K562 (cell line): ENCODE data around the gene ZBTB20. TPM values are rescaled to one million over a fixed set of nuclear protein-coding genes. Genes with fewer than 3 reads are reported as not detected.

Experiments used
- C11orf30 ChIP-seq: fragments of 450-650 bp; IDR thresholded peaks from 2 replicates; pipeline ENCODE4 v1.6.1; 2016; ENCODE audit warnings: low read depth, mild to moderate bottlenecking
- CLOCK ChIP-seq: fragments of 250-450 bp; sonication (Bioruptor Pico); IDR thresholded peaks from 2 replicates; pipeline ENCODE4 v1.4.0; 2020; ENCODE audit warnings: mild to moderate bottlenecking, moderate library complexity, borderline replicate concordance
- IRF1 ChIP-seq: sonication (generic); formaldehyde crosslinking; IDR thresholded peaks from 2 replicates; pipeline ENCODE4 v1.8.0; 2022; ENCODE audit warnings: missing genetic modification reagents, mild to moderate bottlenecking, borderline replicate concordance
- MXI1 ChIP-seq: IDR thresholded peaks from 2 replicates; pipeline ENCODE4 v1.6.1; 2011; ENCODE audit warnings: low read depth, mild to moderate bottlenecking, improper control_type of control experiment, low read length
- NONO ChIP-seq, 2 experiments: fragments of 200-400 bp in 1 of 2; fragments of 450-650 bp in 1 of 2; formaldehyde crosslinking in 1 of 2; IDR thresholded peaks; 2 replicates each; pipeline ENCODE4 v1.6.1; 2017; ENCODE audit warnings: low read depth in 2 of 2, mild to moderate bottlenecking in 2 of 2, moderate library complexity in 2 of 2, low read length in 1 of 2
- PCBP2 ChIP-seq: fragments of 200-400 bp; formaldehyde crosslinking; IDR thresholded peaks from 2 replicates; pipeline ENCODE4 v1.6.1; 2018; ENCODE audit warnings: low read length, low read depth, mild to moderate bottlenecking, moderate library complexity; ENCODE audit not compliant: poor library complexity, severe bottlenecking
- RNF2 ChIP-seq: sonication (generic); IDR thresholded peaks from 2 replicates; pipeline ENCODE4 v1.6.1; 2016
- TFAP4 ChIP-seq: sonication (generic); formaldehyde crosslinking; IDR thresholded peaks from 2 replicates; pipeline ENCODE4 v1.8.0; 2022; ENCODE audit warnings: missing genetic modification reagents, mild to moderate bottlenecking, moderate library complexity, borderline replicate concordance
- THAP12 ChIP-seq: fragments of 250-450 bp; sonication (Bioruptor Pico); IDR thresholded peaks from 2 replicates; pipeline ENCODE4 v1.9.0; 2021; ENCODE audit warnings: mild to moderate bottlenecking, inconsistent platforms
- USF2 ChIP-seq: sonication (generic); formaldehyde crosslinking; IDR thresholded peaks from 2 replicates; pipeline ENCODE4 v1.5.0; 2020; ENCODE audit warnings: missing genetic modification reagents
- ZNF436 ChIP-seq: fragments of 250-450, 450-650 bp; sonication (Bioruptor Pico); formaldehyde crosslinking; IDR thresholded peaks from 2 replicates; pipeline ENCODE4 v1.7.0; 2020; ENCODE audit warnings: mild to moderate bottlenecking
- polyA plus RNA-seq, 8 experiments: library from polyadenylated mRNA; depleted of rRNA in 4 of 8; stranded (reverse) in 5 of 8; unstranded in 3 of 8; fragments of >200 nt; fragmentation: Nextera tagmentation in 2 of 8; fragmentation: Illumina TruSeq in 1 of 8; extraction: Ambion mirVana in 2 of 8; extraction: Trizol in 1 of 8; gene quantifications; 2 replicates each; pipeline versions ENCODE4 v1.2.1 to v1.2.3, GENCODE V29; 2011 to 2014; ENCODE audit warnings: inconsistent platforms in 1 of 8, missing spikeins in 1 of 8
- total RNA-seq, 7 experiments: library from RNA; depleted of rRNA in 6 of 7; stranded (reverse); fragments of >200 nt in 6 of 7; fragmentation: Illumina TruSeq in 2 of 7; extraction: Trizol in 2 of 7; gene quantifications; 2 replicates each; pipeline versions ENCODE4 v1.2.1 to v1.2.3, GENCODE V29; 2011 to 2021; ENCODE audit warnings: low replicate concordance in 1 of 7

The ZBTB20 gene
- total and polyA plus RNA-seq, 9 of the 15 experiments (the other 6 are each of a cell fraction or from before 2014, with no cell fraction given) = 0.17 to 1.7 (median 0.45) TPM

GRCh38 chr3:114539525-114539924, 607.6 kb downstream of the ZBTB20 start (continued):
- TF ChIP-seq THAP12 (CRISPR knock-in tag) (no peak), MXI1 (no peak), NONO (IDR thresholded peaks at IDR 0.05; ENCODE audit: low read depth in 2 of 2, low read length in 1 of 2) (no peak), C11orf30 (no peak), CLOCK (CRISPR knock-in tag) (no peak), ZNF436 (no peak), RNF2 (no peak), IRF1 (CRISPR knock-in tag) (no peak), TFAP4 (CRISPR knock-in tag) (no peak), USF2 (CRISPR knock-in tag) (no peak), PCBP2 (no peak)
